Measurements from ENCODE around the gene SEMA3B. TPM values are rescaled to one million over a fixed set of nuclear protein-coding genes. Genes with fewer than 3 reads are reported as not detected.
"Not testable (repeated sequence)": the region's sequence is repeated elsewhere in the genome, so short reads cannot be mapped to it uniquely, and the experiment has no call there.

Gene SEMA3B
- total and polyA plus RNA-seq, 2 donors (not counting 3 experiments of a cell fraction or from before 2014, with no cell fraction given), result 1.2 to 1.5 TPM

DNA sequence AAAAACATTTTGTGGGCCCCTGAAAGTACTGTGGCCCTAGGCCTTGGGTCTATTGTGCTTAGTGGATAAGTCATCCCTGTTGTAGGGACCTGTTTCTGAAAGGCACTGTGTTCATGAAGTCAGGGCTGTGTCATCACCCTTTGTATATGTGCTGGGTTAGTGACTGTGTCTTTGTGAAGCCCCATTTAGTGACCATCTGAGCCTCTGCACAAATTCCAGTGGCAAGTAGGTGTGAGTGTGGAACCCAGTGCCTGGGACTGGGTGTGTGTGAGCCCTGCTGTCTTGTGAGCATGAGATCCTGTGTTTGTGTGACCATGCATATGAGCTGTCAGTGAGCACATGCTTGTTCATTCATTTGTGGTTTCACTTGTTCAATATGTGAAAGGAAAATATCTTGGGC is 35.7 kb downstream of the SEMA3B start:
- CTCF ChIA-PET, result interaction anchor here (1.0 to 6.6 kb wide), 2 partner anchors 10 to 19 kb away, joined by 5 to 48 read pairs; partner anchors contain the start of gene HYAL2
- POLR2A ChIA-PET, result no interaction called here

DNA sequence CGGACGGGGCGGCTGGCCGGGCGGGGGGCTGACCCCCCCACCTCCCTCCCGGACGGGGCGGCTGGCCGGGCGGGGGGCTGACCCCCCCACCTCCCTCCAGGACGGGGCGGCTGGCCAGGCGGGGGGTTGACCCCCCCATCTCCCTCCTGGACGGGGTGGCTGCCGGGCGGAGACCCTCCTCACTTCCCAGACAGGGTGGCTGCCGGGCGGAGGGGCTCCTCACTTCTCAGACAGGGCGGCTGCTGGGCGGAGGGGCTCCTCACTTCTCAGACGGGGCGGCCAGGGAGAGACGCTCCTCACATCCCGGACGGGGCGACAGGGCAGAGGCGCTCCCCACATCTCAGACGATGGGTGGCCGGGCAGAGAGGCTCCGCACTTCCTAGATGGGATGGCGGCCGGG is 43.1 kb downstream of the SEMA3B start:
- H2AFZ ChIP-seq (ENCODE audit: low read depth, low read length); H3K9me1 ChIP-seq (replicated peaks; ENCODE audit: control insufficient read depth, extremely low read depth, insufficient read depth, low read length); intact Hi-C loops (cut with micrococcal nuclease); H3K4me2 ChIP-seq (ENCODE audit: insufficient read depth, low read length); H3K9me3 ChIP-seq (replicated peaks; ENCODE audit: control insufficient read depth, insufficient read depth, low read length); DNase-seq (ENCODE audit: low read depth, low spot score); H3K4me3 ChIP-seq (replicated peaks in 1 of 3; ENCODE audit: insufficient read depth in 1 of 3, low read depth in 1 of 3, low read length in 3 of 3); CTCF ChIA-PET; POLR2A ChIA-PET; BruUV-seq (replicated peaks); FAIRE-seq; H3K27ac ChIP-seq (ENCODE audit: insufficient read depth, low read depth, low read length); dilution Hi-C loops (cut with MboI; ENCODE audit: extremely low pct_ligation_motif_present, low sequenced_read_pairs); H3K27me3 ChIP-seq (ENCODE audit: control insufficient read depth in 2 of 2, insufficient read depth in 2 of 2, low read length in 2 of 2); H4K20me1 ChIP-seq (replicated peaks; ENCODE audit: control insufficient read depth, extremely low read depth, insufficient read depth, low read length); H3K4me1 ChIP-seq (ENCODE audit: control insufficient read depth, extremely low read depth, insufficient read depth, low read length); H3K9ac ChIP-seq (replicated peaks; ENCODE audit: extremely low read depth, insufficient read depth, low read length); H3K79me2 ChIP-seq (ENCODE audit: control insufficient read depth, insufficient read depth, low read length): not testable (repeated sequence)
- peaks cover 7 to 19% of the 10 kb centered on the region in 2 experiments for H3K36me3 ChIP-seq (ENCODE audit: control insufficient read depth in 2 of 2, extremely low read depth in 1 of 2, insufficient read depth in 2 of 2, low read length in 2 of 2)

More for the DNA sequence above, 35.7 kb downstream of the SEMA3B start:
- Histone ChIP-seq H3K9me1 (replicated peaks; ENCODE audit: control insufficient read depth, extremely low read depth, insufficient read depth, low read length) (no peaks in the 10 kb centered on the region), H3K36me3 (ENCODE audit: control insufficient read depth in 2 of 2, extremely low read depth in 1 of 2, insufficient read depth in 2 of 2, low read length in 2 of 2) (no peaks in the 10 kb centered on the region), H3K4me1 (ENCODE audit: control insufficient read depth, extremely low read depth, insufficient read depth, low read length) (peaks cover 15% of the 10 kb centered on the region), H3K9ac (replicated peaks; ENCODE audit: extremely low read depth, insufficient read depth, low read length) (no peak overlapping the region), H3K27me3 (ENCODE audit: control insufficient read depth in 2 of 2, insufficient read depth in 2 of 2, low read length in 2 of 2) (no peaks in the 10 kb centered on the region), H3K27ac (ENCODE audit: insufficient read depth, low read depth, low read length) (no peak overlapping the region), H3K4me2 (ENCODE audit: insufficient read depth, low read length) (no peak overlapping the region), H3K4me3 (replicated peaks in 1 of 3; ENCODE audit: insufficient read depth in 1 of 3, low read depth in 1 of 3, low read length in 3 of 3) (no peak overlapping the region), H3K9me3 (replicated peaks; ENCODE audit: control insufficient read depth, insufficient read depth, low read length) (no peaks in the 10 kb centered on the region), H4K20me1 (replicated peaks; ENCODE audit: control insufficient read depth, extremely low read depth, insufficient read depth, low read length) (no peaks in the 10 kb centered on the region), H2AFZ (ENCODE audit: low read depth, low read length) (no peak overlapping the region), H3K79me2 (ENCODE audit: control insufficient read depth, insufficient read depth, low read length) (no peaks in the 10 kb centered on the region)
- FAIRE-seq, result peak; percentile 28
- no peak for DNase-seq (ENCODE audit: low read depth, low spot score)
- dilution Hi-C loops (cut with MboI; ENCODE audit: extremely low pct_ligation_motif_present, low sequenced_read_pairs), result no loop called here
- intact Hi-C loops (cut with micrococcal nuclease), result no loop called here
- no TSS peak for BruUV-seq (replicated peaks)
- TF ChIP-seq, protein P1, sequence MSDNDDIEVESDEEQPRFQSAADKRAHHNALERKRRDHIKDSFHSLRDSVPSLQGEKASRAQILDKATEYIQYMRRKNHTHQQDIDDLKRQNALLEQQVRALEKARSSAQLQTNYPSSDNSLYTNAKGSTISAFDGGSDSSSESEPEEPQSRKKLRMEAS (IDR thresholded peaks at IDR 0.05; ENCODE audit: insufficient read depth, insufficient read length), result no peak
- no peak for TF ChIP-seq GATA2 (IDR thresholded peaks at IDR 0.05; ENCODE audit: insufficient read depth, insufficient read length, low read depth, low read length)
- TF ChIP-seq, protein P2, sequence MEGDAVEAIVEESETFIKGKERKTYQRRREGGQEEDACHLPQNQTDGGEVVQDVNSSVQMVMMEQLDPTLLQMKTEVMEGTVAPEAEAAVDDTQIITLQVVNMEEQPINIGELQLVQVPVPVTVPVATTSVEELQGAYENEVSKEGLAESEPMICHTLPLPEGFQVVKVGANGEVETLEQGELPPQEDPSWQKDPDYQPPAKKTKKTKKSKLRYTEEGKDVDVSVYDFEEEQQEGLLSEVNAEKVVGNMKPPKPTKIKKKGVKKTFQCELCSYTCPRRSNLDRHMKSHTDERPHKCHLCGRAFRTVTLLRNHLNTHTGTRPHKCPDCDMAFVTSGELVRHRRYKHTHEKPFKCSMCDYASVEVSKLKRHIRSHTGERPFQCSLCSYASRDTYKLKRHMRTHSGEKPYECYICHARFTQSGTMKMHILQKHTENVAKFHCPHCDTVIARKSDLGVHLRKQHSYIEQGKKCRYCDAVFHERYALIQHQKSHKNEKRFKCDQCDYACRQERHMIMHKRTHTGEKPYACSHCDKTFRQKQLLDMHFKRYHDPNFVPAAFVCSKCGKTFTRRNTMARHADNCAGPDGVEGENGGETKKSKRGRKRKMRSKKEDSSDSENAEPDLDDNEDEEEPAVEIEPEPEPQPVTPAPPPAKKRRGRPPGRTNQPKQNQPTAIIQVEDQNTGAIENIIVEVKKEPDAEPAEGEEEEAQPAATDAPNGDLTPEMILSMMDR (IDR thresholded peaks at IDR 0.05; ENCODE audit: extremely low read depth in 1 of 2, insufficient read depth in 1 of 2, low read depth in 1 of 2, low read length in 2 of 2), result no peak
- TF ChIP-seq JUN (IDR thresholded peaks at IDR 0.05; ENCODE audit: borderline replicate concordance, insufficient read depth, insufficient read length, low read depth), result no peak
- no peak for TF ChIP-seq FOS (IDR thresholded peaks at IDR 0.05; ENCODE audit: borderline replicate concordance, insufficient read depth, low read length)
- no peak for TF ChIP-seq EZH2 (IDR thresholded peaks at IDR 0.05; ENCODE audit: borderline replicate concordance, low read depth, low read length, severe bottlenecking)
- TF ChIP-seq POLR2A (IDR thresholded peaks at IDR 0.05; ENCODE audit: low read depth, low read length), result no peak
- TF ChIP-seq MYC (IDR thresholded peaks at IDR 0.05; ENCODE audit: low read depth, low read length), result no peak
- TF ChIP-seq POLR2AphosphoS5 (IDR thresholded peaks at IDR 0.05; ENCODE audit: insufficient read depth, low read depth, low read length), result no peak
